ENCODE results near the gene NHERF1. TPM values are rescaled to one million over a fixed set of nuclear protein-coding genes. Genes with fewer than 3 reads are reported as not detected.

NHERF1 gene
- total RNA-seq, 2 experiments from 2014 or later: 241 to 244 TPM

DNA sequence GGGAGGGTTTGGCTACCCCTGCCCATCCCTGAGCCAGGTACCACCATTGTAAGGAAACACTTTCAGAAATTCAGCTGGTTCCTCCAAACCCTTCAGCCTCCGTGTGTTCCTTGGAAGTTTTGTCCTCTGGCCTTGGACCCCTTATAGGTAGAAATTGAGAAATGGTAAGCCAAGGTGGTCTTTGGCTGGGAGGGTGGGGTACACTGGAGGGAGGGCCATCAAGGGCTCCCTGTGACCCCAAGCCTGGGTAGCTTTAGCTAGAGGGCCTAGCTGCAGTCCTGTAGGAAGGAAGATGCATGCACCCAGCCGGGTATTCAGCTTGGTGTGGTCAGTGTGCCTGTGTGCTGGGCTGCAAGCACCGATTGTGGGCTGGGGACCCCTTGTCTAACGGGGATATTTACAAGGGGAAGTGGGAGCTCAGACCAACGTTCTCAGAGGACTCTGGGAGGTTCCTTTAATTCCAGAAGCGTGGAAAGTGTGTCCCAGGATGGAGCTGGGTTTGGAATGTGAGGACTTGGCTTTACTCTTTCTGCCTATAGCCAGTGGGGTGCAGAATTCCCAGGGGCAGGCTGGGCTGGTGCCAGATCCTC lies 20.9 kb downstream of the NHERF1 start:
- ATAC-seq (ENCODE audit: low read depth): no peak
- DNase-seq: no peak
- Mint-ChIP-seq H3K9me3 (no peaks in the 10 kb centered on the region), H3K27me3 (no peaks in the 10 kb centered on the region), H3K4me3 (no peak overlapping the region), H3K36me3 (peaks cover 24% of the 10 kb centered on the region), H3K27ac (no peak overlapping the region), H3K4me1 (peaks cover 20% of the 10 kb centered on the region)
- POLR2A ChIA-PET: interaction anchor here (0.6 to 1.5 kb wide), 7 partner anchors 10 to 30 kb away, joined by 3 to 9 read pairs (median 4); no protein-coding TSS in a partner anchor

DNA sequence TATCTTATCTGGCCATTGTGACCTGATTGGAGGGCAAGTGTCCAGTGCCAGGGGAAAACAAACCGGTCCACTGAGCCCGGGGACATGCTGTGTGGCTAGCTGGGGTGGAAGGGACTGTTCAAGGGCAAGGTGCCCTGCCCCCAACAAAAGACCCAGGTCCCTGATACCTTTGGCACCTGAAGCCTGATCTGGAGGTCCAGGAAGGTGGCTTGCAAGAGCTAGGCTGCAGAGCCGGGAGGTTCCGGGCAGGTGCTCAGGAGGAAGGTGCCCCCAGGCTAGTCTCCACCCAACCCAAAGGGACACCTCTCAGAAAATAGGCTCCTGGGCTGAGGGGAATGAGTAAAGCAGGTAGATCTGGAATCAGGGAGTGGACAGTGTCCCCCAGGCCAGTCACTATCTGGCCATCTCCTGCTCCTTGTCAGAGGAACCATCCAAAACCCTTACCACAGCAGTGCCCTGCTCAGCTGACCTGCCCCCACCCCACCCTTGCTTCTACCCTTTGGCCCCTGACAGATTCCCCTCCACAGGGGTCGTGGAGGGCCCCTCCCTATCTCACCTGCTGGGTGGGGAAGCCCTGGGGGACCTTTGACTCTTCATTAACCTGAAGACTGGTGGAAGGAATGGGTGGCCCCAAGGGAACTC lies 21.5 kb downstream of the NHERF1 start:
- Mint-ChIP-seq H3K27ac (peak overlapping the region; percentile 42), H3K36me3 (peaks cover 24% of the 10 kb centered on the region), H3K4me3 (no peak overlapping the region), H3K9me3 (no peaks in the 10 kb centered on the region), H3K27me3 (no peaks in the 10 kb centered on the region), H3K4me1 (peaks cover 20% of the 10 kb centered on the region)
- POLR2A ChIA-PET: interaction anchor here (0.9 to 2.6 kb wide), 9 partner anchors 10 to 33 kb away, joined by 3 to 11 read pairs (median 5); partner anchors contain the start of gene RAB37
- no peak for DNase-seq
- ATAC-seq (ENCODE audit: low read depth): no peak

DNA sequence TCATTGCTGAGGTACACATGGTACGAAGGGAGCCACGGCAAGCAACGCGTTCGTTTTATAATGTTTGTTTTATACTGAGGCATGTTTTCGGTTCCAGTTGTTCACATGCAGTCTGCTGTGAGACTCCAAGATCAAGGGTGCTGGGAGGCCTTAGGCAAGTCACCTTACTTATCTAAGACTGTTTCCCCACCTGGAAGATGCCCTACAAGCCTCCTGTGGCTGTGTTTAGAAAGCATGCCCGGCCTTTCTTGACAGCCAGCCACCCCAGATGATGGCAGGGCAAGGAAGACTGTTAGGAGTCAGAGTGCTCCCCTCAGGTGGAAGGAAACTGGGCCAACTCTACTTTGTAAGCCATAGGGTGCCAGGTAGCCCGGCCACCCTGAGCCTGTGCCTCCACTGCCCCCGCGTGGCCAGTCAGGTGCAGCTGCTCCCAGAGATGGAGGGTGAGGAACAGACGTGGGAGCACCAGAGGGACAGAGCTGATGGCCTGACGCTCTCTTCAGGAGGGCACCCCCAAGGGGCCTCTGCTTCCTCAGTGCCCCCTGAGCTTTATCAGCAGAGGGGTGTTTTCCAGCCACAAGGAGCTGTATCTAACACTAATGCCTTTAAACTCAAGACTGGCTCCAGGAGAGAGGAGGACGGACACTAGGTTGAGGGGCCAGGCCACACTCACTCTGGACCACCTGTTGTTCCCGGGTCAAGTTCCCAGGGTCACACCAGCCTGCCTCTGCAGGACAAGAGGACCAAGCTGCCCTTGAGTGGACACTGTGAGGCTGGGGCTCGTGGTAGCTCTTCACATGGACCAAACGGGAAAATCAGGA lies 22.3 kb downstream of the NHERF1 start:
- Mint-ChIP-seq H3K27ac (peak overlapping the region; percentile 42), H3K4me1 (peaks cover 24% of the 10 kb centered on the region), H3K9me3 (no peaks in the 10 kb centered on the region), H3K27me3 (no peaks in the 10 kb centered on the region), H3K36me3 (peaks cover 24% of the 10 kb centered on the region), H3K4me3 (no peak overlapping the region)
- DNase-seq: peak; percentile 81
- POLR2A ChIA-PET: interaction anchor here (0.8 to 2.6 kb wide), 8 partner anchors 11 to 35 kb away, joined by 3 to 11 read pairs (median 6); partner anchors contain the start of gene RAB37
- peak; percentile 86 for ATAC-seq (ENCODE audit: low read depth)

DNA sequence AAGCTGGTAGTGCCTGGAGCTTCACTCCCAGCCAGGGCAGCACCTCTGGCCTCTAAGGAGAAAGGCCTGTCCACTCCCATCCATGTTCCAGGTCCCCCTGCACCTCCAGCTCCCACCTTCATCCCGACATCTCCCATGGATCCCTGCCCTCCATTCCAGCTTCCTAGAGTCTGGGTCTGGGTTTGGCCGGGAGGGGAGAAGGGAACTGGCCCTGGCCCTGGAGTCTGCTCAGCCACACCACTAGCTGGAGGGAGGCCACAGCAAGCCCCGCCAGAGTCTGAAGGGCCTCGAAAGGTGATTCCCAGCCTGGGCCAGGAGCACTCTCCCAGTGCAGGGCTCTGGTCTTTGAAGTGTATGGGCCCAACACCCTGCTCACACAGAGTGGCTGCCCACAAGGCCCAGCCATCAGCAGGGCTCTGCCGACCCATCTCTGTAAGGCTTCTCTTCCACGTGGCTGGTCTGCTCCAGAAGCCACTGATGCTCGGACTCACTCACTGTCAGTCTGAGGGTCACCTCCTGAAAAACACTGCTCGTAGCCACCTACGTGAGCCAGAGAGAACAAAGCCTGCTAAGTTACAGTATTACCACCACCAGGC lies 23.0 kb downstream of the NHERF1 start:
- ATAC-seq (ENCODE audit: low read depth): no peak
- Mint-ChIP-seq H3K27ac (no peak overlapping the region), H3K36me3 (peaks cover 19% of the 10 kb centered on the region), H3K27me3 (no peaks in the 10 kb centered on the region), H3K9me3 (no peaks in the 10 kb centered on the region), H3K4me3 (no peak overlapping the region), H3K4me1 (peaks cover 26% of the 10 kb centered on the region)
- no peak for DNase-seq
- POLR2A ChIA-PET: interaction anchor here (0.8 to 2.6 kb wide), 7 partner anchors 12 to 35 kb away, joined by 3 to 11 read pairs (median 7); no protein-coding TSS in a partner anchor

DNA sequence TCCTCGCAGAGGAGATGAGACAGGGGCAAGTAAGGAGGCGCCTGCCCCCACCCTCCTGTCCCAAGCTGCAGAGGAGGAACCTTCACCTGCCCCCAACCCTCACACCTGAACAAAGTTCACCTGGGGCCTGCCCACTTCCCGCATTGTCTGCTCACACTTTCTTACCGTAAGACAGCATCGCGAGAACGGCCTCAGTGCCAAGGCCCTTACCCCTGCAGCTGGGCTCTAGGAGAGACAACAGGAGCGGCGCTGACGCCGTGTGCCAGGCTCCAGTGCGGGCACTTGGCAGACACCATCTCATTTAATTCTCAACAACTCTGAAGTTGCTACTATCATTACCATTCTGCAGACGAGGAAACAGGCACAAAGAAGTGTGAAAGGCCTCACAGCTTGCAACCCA lies 23.6 kb downstream of the NHERF1 start:
- Mint-ChIP-seq H3K9me3 (no peaks in the 10 kb centered on the region), H3K4me3 (no peak overlapping the region), H3K36me3 (peaks cover 17% of the 10 kb centered on the region), H3K4me1 (peaks cover 28% of the 10 kb centered on the region), H3K27me3 (no peaks in the 10 kb centered on the region), H3K27ac (no peak overlapping the region)
- POLR2A ChIA-PET: interaction anchor here (1.2 to 2.6 kb wide), 2 partner anchors 14 to 30 kb away, joined by 4 to 11 read pairs; no protein-coding TSS in a partner anchor
- no peak for DNase-seq
- no peak for ATAC-seq (ENCODE audit: low read depth)

DNA sequence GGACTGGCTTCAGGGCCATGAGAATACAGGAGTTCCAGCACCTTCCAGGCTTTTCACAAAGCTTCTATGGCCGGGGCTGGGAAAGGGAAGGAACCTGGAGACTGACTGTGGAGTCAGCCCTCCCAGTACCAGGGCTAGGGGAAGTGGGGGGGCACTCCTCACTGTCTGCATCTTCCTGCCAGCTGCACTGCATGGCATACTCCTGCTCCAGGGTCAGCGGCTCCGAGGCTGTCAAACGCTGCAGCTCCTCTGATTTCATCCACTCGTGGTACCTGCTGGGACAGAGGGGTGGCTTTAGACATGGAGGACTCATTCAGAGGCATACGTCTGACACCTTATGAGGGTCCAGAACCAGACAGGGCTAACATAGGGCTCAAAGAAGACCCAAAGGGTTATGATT lies 25.0 kb downstream of the NHERF1 start:
- Mint-ChIP-seq H3K4me1 (peaks cover 39% of the 10 kb centered on the region), H3K4me3 (no peak overlapping the region), H3K27ac (peak overlapping the region; percentile 25), H3K9me3 (no peaks in the 10 kb centered on the region), H3K27me3 (no peaks in the 10 kb centered on the region), H3K36me3 (peaks cover 13% of the 10 kb centered on the region)
- POLR2A ChIA-PET: interaction anchor here (0.6 to 5.5 kb wide), 5 partner anchors 14 to 35 kb away, joined by 3 to 38 read pairs (median 4); no protein-coding TSS in a partner anchor
- no peak for DNase-seq
- ATAC-seq (ENCODE audit: low read depth): no peak

DNA sequence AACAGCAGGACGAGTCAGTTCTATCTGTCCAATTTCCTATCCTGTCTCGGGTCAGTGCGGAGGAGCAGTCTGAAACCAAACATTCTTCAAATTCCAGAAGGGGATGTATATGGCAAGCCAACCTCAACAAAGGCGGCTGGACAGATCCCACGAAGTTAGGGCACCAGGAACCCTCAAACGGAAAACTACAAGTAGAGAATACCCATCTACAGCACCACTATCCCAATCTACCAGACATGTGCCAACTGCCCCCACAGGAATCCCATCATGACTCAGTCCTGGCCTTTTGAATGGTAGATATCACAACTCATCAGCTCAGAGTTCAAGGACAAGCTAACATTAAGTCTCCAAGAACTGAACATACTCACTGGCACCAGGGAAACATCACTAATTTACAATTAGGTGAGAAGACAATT lies 25.5 kb downstream of the NHERF1 start:
- Mint-ChIP-seq H3K4me1 (peaks cover 40% of the 10 kb centered on the region), H3K36me3 (peaks cover 9% of the 10 kb centered on the region)
- DNase-seq: no peak

DNA sequence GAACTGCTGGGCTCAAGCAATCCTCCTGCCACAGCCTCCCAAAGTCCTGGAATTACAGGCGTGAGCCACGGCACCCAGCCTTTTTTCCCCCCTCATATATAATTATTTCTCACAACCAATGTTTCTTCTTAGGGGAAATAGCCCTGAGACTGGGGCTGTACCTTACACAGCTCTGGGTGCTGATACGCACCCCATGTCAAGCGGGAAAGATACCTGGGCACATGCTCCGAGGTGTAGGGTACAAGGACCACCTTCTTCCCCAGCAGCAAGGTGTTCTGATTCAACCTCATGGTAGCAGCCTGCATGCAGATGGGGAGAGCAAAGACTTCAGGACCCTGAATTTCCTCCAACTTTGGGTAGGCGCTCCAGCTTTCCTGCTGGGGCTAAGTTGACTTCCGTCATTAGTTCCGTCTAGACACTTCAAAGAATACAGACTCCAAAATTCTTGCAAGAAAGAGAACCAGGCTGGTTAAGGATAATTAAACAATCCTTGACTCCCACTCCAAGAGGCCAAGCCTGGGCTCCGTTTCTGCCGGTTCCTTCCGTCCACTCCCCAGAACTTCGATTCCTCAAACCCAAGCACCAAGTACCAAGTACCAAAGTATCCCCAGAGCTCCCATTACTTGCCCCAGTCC lies 27.1 kb downstream of the NHERF1 start:
- Mint-ChIP-seq H3K4me3 (peak overlapping the region; percentile 99), H3K27ac (peak overlapping the region; percentile 94), H3K9me3 (no peaks in the 10 kb centered on the region), H3K4me1 (peaks cover 52% of the 10 kb centered on the region), H3K27me3 (no peaks in the 10 kb centered on the region), H3K36me3 (peaks cover 12% of the 10 kb centered on the region)
- ATAC-seq (ENCODE audit: low read depth): no peak
- no peak for DNase-seq
- POLR2A ChIA-PET: interaction anchor here (0.7 to 5.5 kb wide), 9 partner anchors 11 to 238 kb away, joined by 3 to 38 read pairs (median 5); partner anchors contain the start of genes MRPL58 and RAB37

More for the DNA sequence above, 25.5 kb downstream of the NHERF1 start:
- ATAC-seq (ENCODE audit: low read depth): no peak
- POLR2A ChIA-PET: interaction anchor here (0.9 to 5.5 kb wide), 4 partner anchors 14 to 36 kb away, joined by 3 to 38 read pairs (median 8); no protein-coding TSS in a partner anchor
- Mint-ChIP-seq H3K27me3 (no peaks in the 10 kb centered on the region), H3K9me3 (no peaks in the 10 kb centered on the region), H3K4me3 (peak overlapping the region; percentile 23), H3K27ac (no peak overlapping the region)

DNA sequence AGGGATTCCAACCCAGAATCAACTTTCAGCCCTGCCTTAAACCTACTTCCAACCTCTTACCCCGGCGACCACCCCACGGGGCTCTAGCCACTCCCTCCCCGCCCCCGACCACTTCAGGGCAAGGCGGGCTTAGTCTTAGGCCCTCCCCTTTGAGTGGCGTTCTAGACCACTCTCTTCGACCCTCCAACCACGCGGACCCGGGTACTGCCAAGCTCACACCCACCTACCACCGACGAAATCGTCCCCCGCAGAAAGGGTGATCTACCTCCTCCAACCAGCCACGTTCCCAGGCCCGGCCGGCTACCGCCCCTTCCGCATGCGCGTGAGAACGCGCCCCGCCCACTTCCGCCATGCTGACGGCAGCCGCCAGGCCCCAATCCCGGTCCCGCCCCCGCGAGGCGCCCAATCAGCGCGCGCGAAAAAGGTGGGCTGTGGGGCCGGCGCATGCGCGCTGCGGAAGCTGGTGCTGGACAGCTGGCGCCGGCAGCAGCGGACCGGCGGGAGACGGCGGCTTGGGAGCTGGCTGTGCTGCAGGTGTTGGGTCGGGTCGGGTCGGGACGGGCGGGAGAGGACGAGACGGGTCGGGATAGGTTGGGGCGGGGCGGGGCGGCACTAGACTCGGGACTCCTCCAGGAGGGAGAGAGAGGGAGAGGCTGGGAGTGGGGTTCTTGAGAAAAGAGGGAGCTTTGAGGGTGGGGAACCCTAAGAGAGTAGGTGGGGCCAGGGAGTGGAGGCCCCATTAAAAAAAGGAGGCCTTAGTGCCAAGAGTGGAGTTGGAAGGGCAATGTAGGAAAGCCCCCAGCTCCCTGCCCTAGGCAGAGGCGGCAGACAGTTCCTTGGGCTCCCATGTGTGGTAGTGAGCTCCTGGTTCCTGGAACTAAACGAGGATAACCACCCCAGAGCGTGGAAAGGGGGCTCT lies 27.9 kb downstream of the NHERF1 start, which contains the start of gene NAT9:
NAT9 (minus strand) TSS at position 302 of the 919 bp plus-strand sequence. CDS start 647 bp downstream, outside the sequence.
- ATAC-seq (ENCODE audit: low read depth): peak; percentile 77
- Mint-ChIP-seq H3K4me1 (peaks cover 53% of the 10 kb centered on the region), H3K27me3 (no peaks in the 10 kb centered on the region), H3K4me3 (peak within 1 kb of the TSS; percentile 99), H3K36me3 (peaks cover 8% of the 10 kb centered on the region), H3K27ac (peak within 1 kb of the TSS; percentile 94), H3K9me3 (no peaks in the 10 kb centered on the region)
- POLR2A ChIA-PET: interaction anchor here (0.6 to 5.5 kb wide), 14 partner anchors 10 to 237 kb away, joined by 3 to 38 read pairs (median 4); partner anchors contain the start of genes FDXR, MRPL58 and RAB37
- DNase-seq: peak; percentile 100

DNA sequence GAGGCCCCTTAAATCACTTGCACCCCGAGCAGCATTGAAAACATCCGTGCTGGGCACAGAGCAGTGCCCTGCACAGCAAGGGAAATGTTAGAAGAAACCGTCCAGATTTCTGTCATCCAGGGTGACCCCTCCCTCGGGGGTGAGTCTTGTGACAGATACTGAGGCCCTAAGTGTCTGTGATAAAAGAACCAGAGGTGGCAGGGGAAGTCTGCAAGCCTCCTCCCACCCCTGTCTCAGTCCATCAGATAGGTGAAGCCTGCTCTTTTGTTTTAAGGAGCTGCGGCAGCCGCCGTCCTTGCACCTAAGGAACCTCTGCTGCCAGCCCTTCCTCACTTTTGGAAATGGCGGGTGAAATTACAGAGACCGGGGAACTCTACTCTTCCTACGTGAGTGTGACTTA lies 28.6 kb downstream of the NHERF1 start:
- Mint-ChIP-seq H3K27ac (peak overlapping the region; percentile 69), H3K4me3 (peak overlapping the region; percentile 99), H3K27me3 (no peaks in the 10 kb centered on the region), H3K36me3 (peaks cover 8% of the 10 kb centered on the region), H3K4me1 (peaks cover 55% of the 10 kb centered on the region), H3K9me3 (no peaks in the 10 kb centered on the region)
- POLR2A ChIA-PET: interaction anchor here (1.0 to 5.5 kb wide), 10 partner anchors 9 to 96 kb away, joined by 3 to 38 read pairs (median 7); partner anchors contain the start of genes FDXR and RAB37
- no peak for ATAC-seq (ENCODE audit: low read depth)
- DNase-seq: no peak

DNA sequence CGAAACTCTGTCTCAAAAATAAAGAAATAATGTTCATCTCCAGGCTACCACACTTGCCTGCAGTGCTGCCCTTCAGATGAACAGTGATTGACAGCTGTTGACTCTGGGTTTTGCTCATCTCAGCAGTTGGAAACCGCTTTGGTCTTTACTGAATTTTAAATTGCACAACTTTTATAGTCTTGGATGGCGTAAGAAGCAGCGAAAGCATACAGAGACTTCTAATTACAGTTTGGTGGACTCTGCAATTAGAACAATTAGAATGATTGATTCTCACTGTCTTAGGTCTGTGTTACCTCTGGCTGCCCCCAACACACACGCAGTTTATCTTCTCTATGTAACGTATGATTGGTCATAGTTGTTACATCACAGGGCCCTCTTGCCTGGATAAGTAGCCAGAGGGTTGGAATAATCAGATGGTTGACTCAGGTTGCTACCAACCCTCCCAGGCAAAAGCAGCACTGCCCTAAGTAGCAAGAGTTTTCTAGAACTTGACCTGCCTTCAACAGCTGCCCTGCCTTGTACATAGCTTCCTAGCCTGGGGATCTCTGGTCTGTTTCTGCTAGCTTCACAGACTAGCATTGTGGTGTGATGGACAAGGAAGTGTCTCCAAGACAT lies 29.6 kb downstream of the NHERF1 start:
- Mint-ChIP-seq H3K9me3 (no peaks in the 10 kb centered on the region), H3K4me1 (peaks cover 53% of the 10 kb centered on the region), H3K27me3 (no peaks in the 10 kb centered on the region), H3K36me3 (peaks cover 5% of the 10 kb centered on the region), H3K4me3 (peak overlapping the region; percentile 99), H3K27ac (no peak overlapping the region)
- POLR2A ChIA-PET: interaction anchor here (2.5 to 5.5 kb wide), 3 partner anchors 19 to 40 kb away, joined by 12 to 38 read pairs (median 15); partner anchors contain the start of gene RAB37
- no peak for ATAC-seq (ENCODE audit: low read depth)
- DNase-seq: no peak
